Thoracic aorta (tissue), 2 donors: ENCODE results near the gene PGAM1. TPM values are rescaled to one million over a fixed set of nuclear protein-coding genes. Genes with fewer than 3 reads are reported as not detected.

Source experiments
- ATAC-seq: fragments of 150-250 bp; one replicate; pipeline ENCODE4 v1.8.0; 2017; ENCODE audit warnings: low read depth; ENCODE audit not compliant: insufficient number of reproducible peaks, low FRiP score
- DNase-seq: peaks from one replicate; pipeline ENCODE4 v3.0.0-alpha.2; 2020; ENCODE audit warnings: low spot score
- H3K27ac ChIP-seq, 2 donors: fragments of 200-600 bp; sonication (generic); 1 replicate in 1 of 2; 2 replicates in 1 of 2; pipeline ENCODE4 v1.5.1; 2016; ENCODE audit warnings: mild to moderate bottlenecking in 2 of 2, moderate library complexity in 2 of 2
- H3K27me3 ChIP-seq: fragments of 200-600 bp; sonication (generic); replicated peaks from 2 replicates; pipeline ENCODE4 v1.6.0; 2016; ENCODE audit warnings: mild to moderate bottlenecking; ENCODE audit not compliant: insufficient read depth
- H3K36me3 ChIP-seq: fragments of 200-600 bp; sonication (generic); one replicate; pipeline ENCODE4 v1.5.1; 2016
- H3K4me1 ChIP-seq, 2 donors: fragments of 200-600 bp; sonication (generic); 1 replicate in 1 of 2; 2 replicates in 1 of 2; pipeline versions ENCODE4 v1.5.1 to v1.6.0; 2016; ENCODE audit warnings: low read depth in 2 of 2, mild to moderate bottlenecking in 1 of 2; ENCODE audit not compliant: control insufficient read depth in 1 of 2
- H3K4me3 ChIP-seq: fragments of 200-600 bp; sonication (generic); 2 replicates; pipeline ENCODE4 v1.5.1; 2016; ENCODE audit warnings: mild to moderate bottlenecking
- H3K9me3 ChIP-seq: fragments of 200-600 bp; sonication (generic); 2 replicates; pipeline ENCODE4 v1.5.1; 2016
- total RNA-seq, 2 donors: library from RNA; depleted of rRNA; stranded (reverse); fragments of >200 nt; gene quantifications; one replicate each; pipeline versions ENCODE4 v1.1.0 to v1.2.3, GENCODE V29; 2016
- TF ChIP-seq, protein P1 (sequence below): fragments of 200-600 bp; sonication (generic); IDR thresholded peaks from one replicate; pipeline ENCODE4 v1.5.1; 2019; ENCODE audit warnings: antibody characterized with exemption

The PGAM1 gene
- total RNA-seq, 2 donors from 2014 or later: 199 to 231 TPM

DNA sequence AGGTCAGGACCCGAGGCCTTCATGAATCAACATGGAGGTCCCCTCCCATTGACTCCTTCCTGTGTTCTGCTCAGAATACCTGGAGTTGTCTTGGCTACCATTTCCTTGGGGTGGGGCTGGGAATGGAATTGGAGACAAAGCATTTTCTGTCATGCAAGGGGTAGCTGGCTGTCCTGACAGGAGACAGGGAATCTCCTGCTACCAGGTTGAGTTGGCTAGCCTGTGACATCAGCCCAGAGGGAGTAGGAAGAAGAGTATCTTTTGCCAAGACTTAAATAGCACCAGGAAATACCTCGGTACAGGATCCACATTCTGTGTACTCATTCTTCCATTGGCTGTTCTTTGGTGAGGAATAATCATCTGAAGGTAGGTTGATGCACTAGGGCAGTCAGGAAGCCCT, 24.8 kb downstream of the PGAM1 start:
- ATAC-seq (no peak), DNase-seq (no peak)
- no peak overlapping the region for H3K4me3 ChIP-seq
- TF ChIP-seq, protein P1, sequence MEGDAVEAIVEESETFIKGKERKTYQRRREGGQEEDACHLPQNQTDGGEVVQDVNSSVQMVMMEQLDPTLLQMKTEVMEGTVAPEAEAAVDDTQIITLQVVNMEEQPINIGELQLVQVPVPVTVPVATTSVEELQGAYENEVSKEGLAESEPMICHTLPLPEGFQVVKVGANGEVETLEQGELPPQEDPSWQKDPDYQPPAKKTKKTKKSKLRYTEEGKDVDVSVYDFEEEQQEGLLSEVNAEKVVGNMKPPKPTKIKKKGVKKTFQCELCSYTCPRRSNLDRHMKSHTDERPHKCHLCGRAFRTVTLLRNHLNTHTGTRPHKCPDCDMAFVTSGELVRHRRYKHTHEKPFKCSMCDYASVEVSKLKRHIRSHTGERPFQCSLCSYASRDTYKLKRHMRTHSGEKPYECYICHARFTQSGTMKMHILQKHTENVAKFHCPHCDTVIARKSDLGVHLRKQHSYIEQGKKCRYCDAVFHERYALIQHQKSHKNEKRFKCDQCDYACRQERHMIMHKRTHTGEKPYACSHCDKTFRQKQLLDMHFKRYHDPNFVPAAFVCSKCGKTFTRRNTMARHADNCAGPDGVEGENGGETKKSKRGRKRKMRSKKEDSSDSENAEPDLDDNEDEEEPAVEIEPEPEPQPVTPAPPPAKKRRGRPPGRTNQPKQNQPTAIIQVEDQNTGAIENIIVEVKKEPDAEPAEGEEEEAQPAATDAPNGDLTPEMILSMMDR: no peak
- H3K4me1 ChIP-seq: peaks cover 14 to 52% of the 10 kb centered on the region in 2 donors
- no peak overlapping the region for H3K27ac ChIP-seq
- H3K9me3 ChIP-seq: no peaks in the 10 kb centered on the region
- H3K36me3 ChIP-seq: peaks cover 16% of the 10 kb centered on the region
- no peaks in the 10 kb centered on the region for H3K27me3 ChIP-seq

DNA sequence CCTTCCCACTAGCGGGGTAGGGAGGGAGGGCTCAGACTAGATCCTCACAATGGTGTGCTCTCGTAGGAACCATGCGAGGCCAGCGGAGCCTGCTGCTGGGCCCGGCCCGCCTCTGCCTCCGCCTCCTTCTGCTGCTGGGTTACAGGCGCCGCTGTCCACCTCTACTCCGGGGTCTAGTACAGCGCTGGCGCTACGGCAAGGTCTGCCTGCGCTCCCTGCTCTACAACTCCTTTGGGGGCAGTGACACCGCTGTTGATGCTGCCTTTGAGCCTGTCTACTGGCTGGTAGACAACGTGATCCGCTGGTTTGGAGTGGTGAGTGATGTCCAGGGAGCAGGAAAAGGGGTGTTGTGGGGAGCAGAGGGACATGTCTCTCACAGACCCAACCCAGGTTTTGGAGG, 25.6 kb downstream of the PGAM1 start:
- TF ChIP-seq, protein P1: no peak
- Histone ChIP-seq H3K27ac (no peak overlapping the region), H3K9me3 (no peaks in the 10 kb centered on the region), H3K4me3 (no peak overlapping the region), H3K36me3 (peaks cover 21% of the 10 kb centered on the region), H3K4me1 (peaks cover 13 to 51% of the 10 kb centered on the region in 2 donors), H3K27me3 (no peaks in the 10 kb centered on the region)
- ATAC-seq (no peak), DNase-seq (no peak)

DNA sequence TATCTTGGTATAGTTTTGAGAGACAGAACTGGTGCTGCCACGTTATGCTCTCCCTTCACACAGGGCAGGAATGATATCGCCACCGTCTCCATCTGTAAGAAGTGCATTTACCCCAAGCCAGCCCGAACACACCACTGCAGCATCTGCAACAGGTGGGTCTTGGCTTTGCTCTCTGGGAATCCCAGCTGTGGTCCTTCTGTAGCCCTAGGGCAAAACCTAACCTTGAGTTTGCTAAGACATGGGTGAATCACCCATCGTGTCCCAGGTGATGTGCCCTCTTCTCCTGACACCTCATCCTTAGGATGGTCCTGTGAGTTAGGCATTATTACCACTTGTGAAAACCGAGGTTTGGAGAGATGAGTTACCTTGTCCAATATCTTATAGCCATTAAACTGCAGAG, 26.4 kb downstream of the PGAM1 start:
- Histone ChIP-seq H3K4me3 (no peak overlapping the region), H3K27ac (no peak overlapping the region), H3K36me3 (peaks cover 29% of the 10 kb centered on the region), H3K4me1 (peaks cover 10 to 44% of the 10 kb centered on the region in 2 donors), H3K27me3 (no peaks in the 10 kb centered on the region), H3K9me3 (no peaks in the 10 kb centered on the region)
- ATAC-seq (no peak), DNase-seq (no peak)
- TF ChIP-seq, protein P1: no peak

DNA sequence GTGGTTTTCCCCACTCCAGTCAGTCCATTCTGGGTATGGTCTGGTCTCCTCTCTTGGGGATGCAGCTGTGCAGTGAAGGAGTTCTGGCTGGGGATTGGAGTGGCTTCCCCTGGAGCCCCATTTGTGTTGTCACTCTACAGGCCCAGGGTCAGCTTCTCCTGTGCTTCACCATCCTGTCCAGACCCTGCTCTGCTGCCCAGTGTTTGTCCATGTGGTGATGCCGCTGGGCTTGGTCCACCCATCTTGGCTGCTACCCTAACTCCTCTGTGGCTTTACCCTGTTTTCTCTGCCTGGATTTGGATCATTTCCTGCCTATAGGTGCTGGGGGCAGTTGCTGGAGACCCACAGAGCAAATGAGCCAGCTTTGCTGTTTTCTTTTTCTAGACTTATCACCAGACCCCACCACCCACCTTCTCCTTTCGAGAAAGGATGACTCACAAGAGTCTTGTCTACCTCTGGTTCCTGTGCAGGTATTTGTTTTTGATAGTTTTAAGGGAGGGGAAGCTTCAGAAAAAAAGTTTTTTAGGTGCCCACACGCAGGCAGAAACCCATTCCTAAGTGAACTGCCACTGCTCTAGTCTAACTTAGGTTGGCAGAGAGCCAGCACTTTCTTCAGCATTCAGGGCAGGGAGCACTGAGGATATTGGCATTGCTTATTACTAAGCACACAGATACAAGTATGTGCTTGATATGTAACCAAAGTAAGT, 28.5 kb downstream of the PGAM1 start:
- Histone ChIP-seq H3K9me3 (no peaks in the 10 kb centered on the region), H3K36me3 (peaks cover 48% of the 10 kb centered on the region), H3K4me3 (no peak overlapping the region), H3K4me1 (peaks cover 5 to 28% of the 10 kb centered on the region in 2 donors), H3K27ac (peak overlapping the region; percentile 37 to 41), H3K27me3 (no peaks in the 10 kb centered on the region)
- no peak for DNase-seq
- ATAC-seq: no peak
- TF ChIP-seq, protein P1: no peak

DNA sequence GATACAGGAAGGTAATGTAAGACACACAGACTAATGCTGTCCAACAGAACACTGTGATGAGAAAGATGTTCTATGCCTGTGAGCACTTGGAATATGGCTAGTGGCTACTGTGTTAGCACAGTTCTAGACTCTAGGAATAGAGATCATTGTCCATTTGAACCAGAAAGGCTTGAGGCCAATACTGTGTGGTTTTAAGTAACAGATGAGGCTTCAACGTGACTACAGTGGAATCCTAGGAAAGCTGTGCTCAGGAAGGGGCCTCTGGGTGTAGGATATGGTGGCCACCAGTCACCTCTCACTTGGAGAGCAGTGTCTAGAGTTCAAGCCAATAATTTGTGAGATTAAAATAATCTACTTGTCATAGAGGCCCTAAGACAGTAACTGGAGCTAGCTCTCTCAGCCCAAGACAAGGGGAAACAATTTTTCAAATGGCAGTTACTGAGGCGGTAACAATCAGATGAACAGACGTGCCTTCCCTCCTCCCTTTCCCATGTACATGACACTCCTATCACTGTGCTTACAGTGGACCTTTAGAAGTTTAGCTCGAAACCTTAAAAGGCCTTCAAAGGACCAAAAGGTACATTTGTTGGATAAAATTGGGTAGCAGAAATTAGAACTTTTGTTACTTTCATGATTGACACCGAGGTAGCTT, 30.2 kb downstream of the PGAM1 start:
- ATAC-seq: no peak
- H3K36me3 ChIP-seq: peaks cover 64% of the 10 kb centered on the region
- no peaks in the 10 kb centered on the region for H3K27me3 ChIP-seq
- H3K4me3 ChIP-seq: no peak overlapping the region
- TF ChIP-seq, protein P1: no peak
- H3K9me3 ChIP-seq: no peaks in the 10 kb centered on the region
- DNase-seq: no peak
- peaks cover 3 to 20% of the 10 kb centered on the region in 2 donors for H3K4me1 ChIP-seq
- H3K27ac ChIP-seq: peak overlapping the region; percentile 28 to 37
